CD4-positive, alpha-beta T cell (primary cell): Measurements from ENCODE around the gene CDKN1A. TPM values are rescaled to one million over a fixed set of nuclear protein-coding genes. Genes with fewer than 3 reads are reported as not detected.

Source experiments
- ATAC-seq: fragments of 200-7000 bp; cut with Tn5 transposase; one replicate; pipeline ENCODE4 v1.10.0; 2022; ENCODE audit warnings: mild to moderate bottlenecking; ENCODE audit not compliant: poor library complexity
- CTCF ChIA-PET: fragments of 350-600 bp; sonication (Branson Sonifier 250); formaldehyde crosslinking; loops from one replicate; lab custom pipeline; 2021; ENCODE audit warnings: antibody characterized with exemption, inconsistent platforms; lab: Charles Lee
- POLR2A ChIA-PET: fragments of 350-600 bp; sonication (Branson Sonifier 250); formaldehyde crosslinking; loops from one replicate; lab custom pipeline; 2021; ENCODE audit warnings: antibody characterized with exemption, inconsistent platforms; lab: Charles Lee
- DNase-seq, 14 experiments: peaks; one replicate each; pipeline ENCODE4 v3.0.0-alpha.2; 2013 to 2020; ENCODE audit warnings: mixed read lengths in 2 of 14
- H3K27ac ChIP-seq, 2 donors: one replicate each; pipeline versions ENCODE4 v1.5.1 to v1.7.0; 2013; ENCODE audit warnings: low read length in 2 of 2, low read depth in 1 of 2, mild to moderate bottlenecking in 1 of 2
- H3K27me3 ChIP-seq, 2 experiments: 1 replicate in 1 of 2; 2 replicates in 1 of 2; pipeline versions ENCODE4 v1.6.1 to v1.7.0; 2013; ENCODE audit warnings: low read length in 2 of 2, control low read depth in 1 of 2, mild to moderate bottlenecking in 1 of 2, moderate library complexity in 1 of 2; ENCODE audit not compliant: insufficient read depth in 2 of 2, control insufficient read depth in 1 of 2
- H3K36me3 ChIP-seq: one replicate; pipeline ENCODE4 v1.6.1; 2013; ENCODE audit warnings: low read length, control low read depth; ENCODE audit not compliant: insufficient read depth
- H3K4me1 ChIP-seq: one replicate; pipeline ENCODE4 v1.6.1; 2013; ENCODE audit warnings: low read length, control low read depth; ENCODE audit not compliant: insufficient read depth
- H3K4me3 ChIP-seq: one replicate; pipeline ENCODE4 v1.5.1; 2013; ENCODE audit warnings: mild to moderate bottlenecking, low read length, moderate library complexity
- H3K9me3 ChIP-seq, 2 experiments: 1 replicate in 1 of 2; 2 replicates in 1 of 2; pipeline versions ENCODE4 v1.6.1 to v1.7.0; 2013; ENCODE audit warnings: low read length in 2 of 2, mild to moderate bottlenecking in 2 of 2, control low read depth in 1 of 2, moderate library complexity in 1 of 2; ENCODE audit not compliant: control insufficient read depth in 1 of 2, insufficient read depth in 1 of 2
- H3K27ac Mint-ChIP-seq: one replicate; pipeline ENCODE4 v1.8.0; 2020; ENCODE audit warnings: mixed read lengths
- H3K27me3 Mint-ChIP-seq: one replicate; pipeline ENCODE4 v1.8.0; 2021; ENCODE audit warnings: mixed read lengths
- H3K36me3 Mint-ChIP-seq: one replicate; pipeline ENCODE4 v1.8.0; 2021; ENCODE audit warnings: low read depth, mixed read lengths
- H3K4me1 Mint-ChIP-seq: one replicate; pipeline ENCODE4 v1.8.0; 2021; ENCODE audit warnings: low read depth, mixed read lengths
- H3K4me3 Mint-ChIP-seq: one replicate; pipeline ENCODE4 v1.8.0; 2020; ENCODE audit warnings: mild to moderate bottlenecking, mixed read lengths
- H3K9me3 Mint-ChIP-seq: one replicate; pipeline ENCODE4 v1.8.0; 2020; ENCODE audit warnings: mixed read lengths
- intact Hi-C, 2 experiments: fragments of 100-400 bp; cut with DNase I in 1 of 2; cut with micrococcal nuclease in 1 of 2; formaldehyde crosslinking; loops; one replicate each; pipeline versions ENCODE4 v1.15.1 to v1.9.0; 2023 to 2025; cut with DNase I, micrococcal nuclease
- total RNA-seq, 174 experiments: library from RNA in 2 of 174; stranded (reverse) in 2 of 174; gene quantifications; one replicate each; pipeline ENCODE4 v1.2.3 and lab custom pipeline; 2021 to 2026
- TF ChIP-seq, protein P1 (sequence below): fragments of 200-600 bp; IDR thresholded peaks from one replicate; pipeline ENCODE4 v1.8.0; 2022; ENCODE audit warnings: antibody characterized with exemption, mild to moderate bottlenecking

CDKN1A gene
- total RNA-seq, 2 experiments from 2014 or later = 98.3 to 98.6 TPM

- no peaks in the 10 kb centered on the region for H3K36me3 Mint-ChIP-seq
- no peak overlapping the region for H3K4me3 Mint-ChIP-seq
- DNase-seq = peak in 10 of 14 experiments; percentile 10 to 67 (median 38)
- Histone ChIP-seq H3K36me3 (no peaks in the 10 kb centered on the region), H3K4me1 (peaks cover 15% of the 10 kb centered on the region), H3K27ac (no peak overlapping the region), H3K9me3 (no peaks in the 10 kb centered on the region), H3K27me3 (no peaks in the 10 kb centered on the region), H3K4me3 (no peak overlapping the region)
- CTCF ChIA-PET = interaction anchor here (0.9 to 1.3 kb wide), 3 partner anchors 31 to 213 kb away, joined by 3 to 5 read pairs (median 3); no protein-coding TSS in a partner anchor
- no peaks in the 10 kb centered on the region for H3K9me3 Mint-ChIP-seq
- TF ChIP-seq, protein P1, sequence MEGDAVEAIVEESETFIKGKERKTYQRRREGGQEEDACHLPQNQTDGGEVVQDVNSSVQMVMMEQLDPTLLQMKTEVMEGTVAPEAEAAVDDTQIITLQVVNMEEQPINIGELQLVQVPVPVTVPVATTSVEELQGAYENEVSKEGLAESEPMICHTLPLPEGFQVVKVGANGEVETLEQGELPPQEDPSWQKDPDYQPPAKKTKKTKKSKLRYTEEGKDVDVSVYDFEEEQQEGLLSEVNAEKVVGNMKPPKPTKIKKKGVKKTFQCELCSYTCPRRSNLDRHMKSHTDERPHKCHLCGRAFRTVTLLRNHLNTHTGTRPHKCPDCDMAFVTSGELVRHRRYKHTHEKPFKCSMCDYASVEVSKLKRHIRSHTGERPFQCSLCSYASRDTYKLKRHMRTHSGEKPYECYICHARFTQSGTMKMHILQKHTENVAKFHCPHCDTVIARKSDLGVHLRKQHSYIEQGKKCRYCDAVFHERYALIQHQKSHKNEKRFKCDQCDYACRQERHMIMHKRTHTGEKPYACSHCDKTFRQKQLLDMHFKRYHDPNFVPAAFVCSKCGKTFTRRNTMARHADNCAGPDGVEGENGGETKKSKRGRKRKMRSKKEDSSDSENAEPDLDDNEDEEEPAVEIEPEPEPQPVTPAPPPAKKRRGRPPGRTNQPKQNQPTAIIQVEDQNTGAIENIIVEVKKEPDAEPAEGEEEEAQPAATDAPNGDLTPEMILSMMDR = no peak
- peaks cover 15% of the 10 kb centered on the region for H3K4me1 Mint-ChIP-seq
- ATAC-seq = no peak
- intact Hi-C loops = no loop called here
- H3K27me3 Mint-ChIP-seq = no peaks in the 10 kb centered on the region
- H3K27ac Mint-ChIP-seq = no peak overlapping the region
- POLR2A ChIA-PET = no interaction called here
Measured at GRCh38 chr6:36724514-36725390, 46.2 kb downstream of the CDKN1A start.

DNA sequence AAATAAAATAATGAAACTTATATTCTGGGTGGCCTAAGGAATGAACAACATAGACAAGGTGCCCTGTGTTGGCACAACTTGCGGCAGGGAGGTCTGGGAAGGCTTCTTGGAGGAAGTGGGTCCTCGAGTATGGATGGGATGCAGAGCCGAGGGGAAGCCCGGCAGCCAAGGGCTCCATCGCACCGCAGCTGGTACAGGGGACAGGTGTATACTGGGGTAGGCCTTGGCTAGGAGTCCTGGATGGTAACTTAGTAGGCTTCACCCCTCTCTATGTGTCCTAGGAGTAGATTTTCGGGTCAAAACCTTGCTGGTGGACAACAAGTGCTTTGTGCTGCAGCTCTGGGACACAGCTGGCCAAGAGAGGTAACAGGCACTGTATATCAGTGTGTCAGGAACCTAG lies 47.1 kb downstream of the CDKN1A start:
- ChIA-PET POLR2A (no interaction called here), CTCF (no interaction called here)
- intact Hi-C loops = no loop called here
- H3K9me3 Mint-ChIP-seq = no peaks in the 10 kb centered on the region
- Histone ChIP-seq H3K4me1 (peaks cover 15% of the 10 kb centered on the region), H3K4me3 (no peak overlapping the region), H3K27me3 (no peaks in the 10 kb centered on the region), H3K36me3 (no peaks in the 10 kb centered on the region), H3K27ac (no peak overlapping the region), H3K9me3 (no peaks in the 10 kb centered on the region)
- DNase-seq (no peak), ATAC-seq (no peak)
- H3K27ac Mint-ChIP-seq = no peak overlapping the region
- H3K4me1 Mint-ChIP-seq = peaks cover 15% of the 10 kb centered on the region
- no peak overlapping the region for H3K4me3 Mint-ChIP-seq
- no peaks in the 10 kb centered on the region for H3K27me3 Mint-ChIP-seq
- H3K36me3 Mint-ChIP-seq = no peaks in the 10 kb centered on the region
- TF ChIP-seq, protein P1 = no peak

DNA sequence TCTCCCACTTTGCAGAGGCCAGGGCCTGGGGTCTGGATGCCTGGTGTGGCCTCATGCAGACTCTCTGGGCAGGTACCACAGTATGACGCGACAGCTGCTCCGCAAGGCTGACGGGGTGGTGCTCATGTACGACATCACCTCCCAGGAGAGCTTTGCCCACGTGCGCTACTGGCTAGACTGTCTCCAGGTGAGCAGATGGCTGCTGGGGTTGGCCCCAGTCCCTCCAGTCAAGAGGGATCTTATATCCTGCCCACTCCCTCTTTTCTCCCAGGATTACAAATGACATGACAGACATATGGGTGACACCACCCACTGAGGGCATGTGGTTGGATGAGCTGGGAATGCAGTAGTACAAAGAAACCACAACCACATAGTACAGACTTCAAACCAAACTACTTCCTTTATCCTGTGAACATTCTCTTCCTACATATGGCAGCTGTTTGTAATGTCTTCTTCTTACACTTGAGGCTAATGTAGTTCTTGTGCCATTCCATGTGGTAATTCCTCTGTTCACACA lies 49.0 kb downstream of the CDKN1A start:
- intact Hi-C loops = no loop called here
- no peaks in the 10 kb centered on the region for H3K9me3 Mint-ChIP-seq
- ATAC-seq = no peak
- Histone ChIP-seq H3K4me1 (peaks cover 15% of the 10 kb centered on the region), H3K27me3 (no peaks in the 10 kb centered on the region), H3K9me3 (no peaks in the 10 kb centered on the region), H3K36me3 (no peaks in the 10 kb centered on the region), H3K27ac (no peak overlapping the region), H3K4me3 (no peak overlapping the region)
- CTCF ChIA-PET = interaction anchor here (0.5 kb wide), 1 partner anchor 290 kb away, joined by 3 read pairs; no protein-coding TSS in a partner anchor
- no peaks in the 10 kb centered on the region for H3K27me3 Mint-ChIP-seq
- no peak overlapping the region for H3K4me3 Mint-ChIP-seq
- peak in 4 of 14 experiments; percentile 10 to 42 (median 21) for DNase-seq
- no peaks in the 10 kb centered on the region for H3K36me3 Mint-ChIP-seq
- POLR2A ChIA-PET = no interaction called here
- TF ChIP-seq, protein P1 = no peak
- peaks cover 15% of the 10 kb centered on the region for H3K4me1 Mint-ChIP-seq
- H3K27ac Mint-ChIP-seq = no peak overlapping the region
